Astrocyte of the cerebellum (primary cell): ENCODE measurements around the gene OSBPL8.
"Not testable (repeated sequence)": the region's sequence is repeated elsewhere in the genome, so short reads cannot be mapped to it uniquely, and the experiment has no call there.

Experiments
- DNase-seq: peaks from one replicate; pipeline ENCODE4 v3.0.0-alpha.2; 2011; ENCODE audit warnings: low read depth
- H3K4me3 ChIP-seq: 2 replicates; pipeline ENCODE4 v1.5.1; 2011; ENCODE audit warnings: mild to moderate bottlenecking, low read depth, low read length, moderate library complexity
- in situ Hi-C: cut with HindIII; loops from 2 replicates; pipeline ENCODE4 v1.10.0; 2017; ENCODE audit warnings: low sequenced_read_pairs
- TF ChIP-seq, protein P1 (sequence below): IDR thresholded peaks from 2 replicates; pipeline ENCODE4 v1.5.1; 2012; ENCODE audit warnings: low read length, low read depth, moderate library complexity, mild to moderate bottlenecking; ENCODE audit errors: missing control alignments

OSBPL8 gene

DNA sequence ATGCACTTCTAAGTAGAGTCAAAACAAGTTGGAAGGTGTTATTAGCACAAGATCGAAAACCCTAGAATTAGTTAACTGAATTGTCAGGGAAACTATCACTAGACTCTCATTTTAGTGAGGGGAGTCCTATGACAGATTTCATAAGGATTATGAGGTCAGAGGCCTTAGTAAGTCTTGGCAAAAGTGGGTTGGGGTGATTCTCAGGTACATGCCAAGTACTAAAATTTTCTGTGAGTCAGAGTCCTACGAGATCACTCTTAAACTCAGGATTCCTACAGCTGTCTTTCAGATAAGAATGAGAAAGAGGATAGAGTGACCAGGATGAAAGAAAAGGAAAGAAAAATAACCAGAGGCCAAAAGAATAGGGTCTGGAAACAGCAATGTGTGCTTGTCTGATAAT lies 160.5 kb downstream of the OSBPL8 start:
- in situ Hi-C loops = no loop called here
- TF ChIP-seq, protein P1, sequence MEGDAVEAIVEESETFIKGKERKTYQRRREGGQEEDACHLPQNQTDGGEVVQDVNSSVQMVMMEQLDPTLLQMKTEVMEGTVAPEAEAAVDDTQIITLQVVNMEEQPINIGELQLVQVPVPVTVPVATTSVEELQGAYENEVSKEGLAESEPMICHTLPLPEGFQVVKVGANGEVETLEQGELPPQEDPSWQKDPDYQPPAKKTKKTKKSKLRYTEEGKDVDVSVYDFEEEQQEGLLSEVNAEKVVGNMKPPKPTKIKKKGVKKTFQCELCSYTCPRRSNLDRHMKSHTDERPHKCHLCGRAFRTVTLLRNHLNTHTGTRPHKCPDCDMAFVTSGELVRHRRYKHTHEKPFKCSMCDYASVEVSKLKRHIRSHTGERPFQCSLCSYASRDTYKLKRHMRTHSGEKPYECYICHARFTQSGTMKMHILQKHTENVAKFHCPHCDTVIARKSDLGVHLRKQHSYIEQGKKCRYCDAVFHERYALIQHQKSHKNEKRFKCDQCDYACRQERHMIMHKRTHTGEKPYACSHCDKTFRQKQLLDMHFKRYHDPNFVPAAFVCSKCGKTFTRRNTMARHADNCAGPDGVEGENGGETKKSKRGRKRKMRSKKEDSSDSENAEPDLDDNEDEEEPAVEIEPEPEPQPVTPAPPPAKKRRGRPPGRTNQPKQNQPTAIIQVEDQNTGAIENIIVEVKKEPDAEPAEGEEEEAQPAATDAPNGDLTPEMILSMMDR = no peak
- DNase-seq = no peak
- H3K4me3 ChIP-seq = no peak overlapping the region

DNA sequence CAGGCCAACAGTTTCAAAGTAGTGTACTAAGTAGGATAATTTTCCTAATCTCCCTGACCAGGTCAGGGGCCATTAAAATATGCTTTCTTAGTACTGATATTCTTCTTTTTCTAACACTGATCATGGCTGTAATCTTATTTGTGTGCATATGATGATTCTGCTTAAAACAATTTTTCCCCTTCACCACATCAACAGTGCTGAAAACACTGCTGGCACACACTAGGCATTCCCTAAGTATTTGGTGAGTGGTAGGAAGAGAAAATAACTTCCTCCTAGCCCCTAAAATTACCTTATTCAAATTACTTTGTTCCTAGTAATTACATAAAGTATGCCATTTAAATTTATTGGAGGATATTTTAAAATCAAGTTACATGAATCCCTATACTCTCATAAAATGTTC lies 161.5 kb downstream of the OSBPL8 start:
- peak; percentile 1 for DNase-seq
- no peak overlapping the region for H3K4me3 ChIP-seq
- in situ Hi-C loops = no loop called here
- TF ChIP-seq, protein P1 = no peak

DNA sequence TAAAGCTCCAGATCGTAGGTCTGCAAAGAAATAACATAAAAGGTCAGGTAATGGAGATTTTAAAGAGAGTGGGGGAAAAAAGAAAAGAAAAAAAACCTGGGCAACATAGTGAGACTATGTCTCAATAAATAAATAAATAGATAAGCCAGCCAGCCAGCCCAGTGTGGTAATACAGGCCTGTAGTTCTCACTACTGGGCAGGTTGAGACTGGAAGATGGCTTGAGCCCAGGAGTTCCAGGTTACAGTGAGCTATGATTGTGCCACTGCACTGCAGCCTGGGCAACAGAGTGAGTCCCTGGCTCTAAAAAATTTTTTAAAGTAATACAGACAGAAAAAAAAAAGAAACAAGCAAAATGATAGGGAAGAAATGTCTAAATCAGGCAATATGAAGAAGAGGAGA lies 168.1 kb downstream of the OSBPL8 start:
- in situ Hi-C loops = no loop called here
- TF ChIP-seq, protein P1 = no peak

DNA sequence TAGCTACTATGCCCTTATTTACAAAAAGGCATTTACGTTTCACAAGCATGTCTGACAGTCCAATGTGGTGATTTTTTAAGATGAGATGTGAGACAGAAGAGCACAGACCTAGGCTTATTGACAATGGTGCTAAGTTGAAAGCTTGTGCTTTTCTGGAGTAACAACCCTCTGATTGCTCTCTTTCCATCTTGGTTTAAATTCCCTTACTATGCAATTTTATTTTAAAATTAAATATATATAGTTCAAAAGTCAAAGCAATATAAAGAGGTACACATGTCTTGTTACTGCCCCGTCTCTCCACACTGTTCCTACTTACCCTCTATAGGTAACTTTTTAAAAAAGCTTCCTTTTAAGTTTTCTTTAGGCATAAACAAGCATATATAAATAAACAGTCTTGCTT lies 172.0 kb downstream of the OSBPL8 start:
- no peak for DNase-seq
- H3K4me3 ChIP-seq = no peak overlapping the region
- in situ Hi-C loops = no loop called here
- TF ChIP-seq, protein P1 = no peak

More for the DNA sequence above, 168.1 kb downstream of the OSBPL8 start:
- no peak overlapping the region for H3K4me3 ChIP-seq
- no peak for DNase-seq

DNA sequence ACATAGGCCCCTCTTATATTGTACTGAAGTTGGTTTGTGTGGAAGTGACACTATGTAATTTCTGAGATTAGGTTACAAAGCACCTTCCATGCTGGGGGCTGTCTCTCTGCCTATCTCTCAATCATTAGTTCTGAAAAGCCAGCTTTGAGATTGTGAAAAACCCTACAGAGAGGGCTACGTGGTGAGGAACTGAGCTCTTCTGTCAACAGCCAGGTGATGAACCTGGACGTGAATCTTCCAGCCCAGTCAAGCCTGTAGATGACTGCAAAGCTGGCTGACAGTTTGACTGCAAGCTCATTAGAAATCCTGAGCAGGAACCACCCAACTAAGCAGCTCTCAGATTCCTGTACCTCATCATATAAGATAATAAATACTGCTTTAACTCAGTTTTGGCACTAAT lies 175.0 kb downstream of the OSBPL8 start:
- no peak overlapping the region for H3K4me3 ChIP-seq
- in situ Hi-C loops = no loop called here
- TF ChIP-seq, protein P1 = no peak
- no peak for DNase-seq

DNA sequence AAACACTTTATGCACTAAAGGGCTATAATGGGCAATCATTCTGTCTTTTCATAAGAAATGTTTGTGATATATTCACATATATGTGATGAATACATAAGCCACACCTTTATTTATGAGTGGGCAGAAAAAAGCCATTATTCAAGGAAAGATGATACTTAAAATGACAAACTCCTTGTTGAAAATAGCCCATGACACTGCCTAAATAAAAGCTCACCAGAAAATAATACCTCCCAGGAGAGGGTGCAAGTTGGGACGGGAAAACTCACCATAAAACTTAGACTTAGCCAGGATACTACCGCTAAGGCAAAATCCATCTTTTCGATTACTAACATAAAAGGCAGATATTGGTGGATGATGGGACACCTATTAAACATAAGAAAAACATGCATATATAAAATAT lies 175.6 kb downstream of the OSBPL8 start:
- H3K4me3 ChIP-seq = no peak overlapping the region
- no peak for DNase-seq
- in situ Hi-C loops = no loop called here
- TF ChIP-seq, protein P1 = no peak

DNA sequence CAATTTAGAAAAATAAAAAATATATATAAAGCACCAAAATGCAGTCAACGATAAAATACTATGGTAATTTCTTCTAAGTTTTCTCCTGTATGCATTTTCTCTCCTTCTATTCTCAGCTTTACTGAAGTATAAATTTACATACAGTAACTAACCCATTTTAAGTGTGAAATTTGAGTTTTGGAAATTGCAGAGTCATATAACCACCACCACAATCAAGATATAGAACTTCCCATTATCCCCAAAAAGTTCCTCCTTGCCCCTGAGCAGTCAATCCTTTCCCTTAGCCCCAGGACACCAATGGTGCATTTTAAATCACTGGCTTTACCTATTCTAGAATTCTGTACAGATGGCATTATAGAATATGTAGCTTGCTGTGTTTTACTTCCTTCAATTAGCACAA lies 180.3 kb downstream of the OSBPL8 start:
- in situ Hi-C loops = loop anchor here (5.0 kb wide), 1 partner anchor 63 kb away; no protein-coding TSS in a partner anchor
- DNase-seq = no peak
- no peak overlapping the region for H3K4me3 ChIP-seq
- TF ChIP-seq, protein P1 = no peak

DNA sequence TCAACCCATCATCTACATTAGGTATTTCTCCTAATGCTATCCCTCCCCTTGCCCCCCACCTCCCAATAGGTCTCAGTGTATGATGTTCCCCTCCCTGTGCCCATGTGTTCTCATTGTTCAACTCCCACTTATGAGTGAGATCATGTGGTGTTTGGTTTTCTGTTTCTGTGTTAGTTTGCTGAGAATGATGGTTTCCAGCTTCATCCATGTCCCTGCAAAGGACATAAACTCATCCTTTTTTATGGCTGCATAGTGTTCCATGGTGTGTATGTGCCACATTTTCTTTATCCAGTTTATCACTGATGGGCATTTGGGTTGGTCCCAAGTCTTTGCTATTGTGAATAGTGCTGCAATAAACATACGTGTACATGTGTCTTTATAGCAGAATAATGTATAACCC lies 182.7 kb downstream of the OSBPL8 start:
- not testable (repeated sequence) for H3K4me3 ChIP-seq, DNase-seq
- in situ Hi-C loops = loop anchor here (5.0 kb wide), 1 partner anchor 65 kb away; no protein-coding TSS in a partner anchor
